Measurements from ENCODE around the gene GGN.
"Not testable (repeated sequence)": the region's sequence is repeated elsewhere in the genome, so short reads cannot be mapped to it uniquely, and the experiment has no call there.

The GGN gene

GRCh38 chr19:38362076-38362945 is 25.5 kb downstream of the GGN start:
- DNase-seq (ENCODE audit: low read depth in 2 of 2), result peak; percentile 70 to 91

- peak; percentile 49 to 73 for DNase-seq (ENCODE audit: low read depth in 2 of 2)
Observed at GRCh38 chr19:38361633-38362075, 26.2 kb downstream of the GGN start.

GRCh38 chr19:38360839-38361631 is 26.8 kb downstream of the GGN start:
- no peak for DNase-seq (ENCODE audit: low read depth in 2 of 2)

- no peak for DNase-seq (ENCODE audit: low read depth in 2 of 2)
Observed at GRCh38 chr19:38360351-38360750, 27.5 kb downstream of the GGN start.

- no peak for DNase-seq (ENCODE audit: low read depth in 2 of 2)
Observed at GRCh38 chr19:38359242-38360021, 28.4 kb downstream of the GGN start.

- DNase-seq (ENCODE audit: low read depth in 2 of 2), result no peak
Observed at GRCh38 chr19:38358071-38358470, 29.8 kb downstream of the GGN start.

- DNase-seq (ENCODE audit: low read depth in 2 of 2), result no peak
Observed at GRCh38 chr19:38355728-38356725, 31.8 kb downstream of the GGN start.

- no peak for DNase-seq (ENCODE audit: low read depth in 2 of 2)
Observed at GRCh38 chr19:38352611-38353010, 35.2 kb downstream of the GGN start.

GRCh38 chr19:38351865-38352395 is 35.9 kb downstream of the GGN start:
- no peak for DNase-seq (ENCODE audit: low read depth in 2 of 2)

GRCh38 chr19:38350883-38351282 is 37.0 kb downstream of the GGN start:
- DNase-seq (ENCODE audit: low read depth in 2 of 2), result no peak

- no peak for DNase-seq (ENCODE audit: low read depth in 2 of 2)
Observed at GRCh38 chr19:38346837-38347236, 41.0 kb downstream of the GGN start.

- DNase-seq (ENCODE audit: low read depth in 2 of 2), result no peak
Observed at GRCh38 chr19:38340927-38341326, 46.9 kb downstream of the GGN start.

- DNase-seq (ENCODE audit: low read depth in 2 of 2), result not testable (repeated sequence)
Observed at GRCh38 chr19:38339011-38339410, 48.8 kb downstream of the GGN start.

- DNase-seq (ENCODE audit: low read depth in 2 of 2), result no peak
Observed at GRCh38 chr19:38337360-38337653, 50.5 kb downstream of the GGN start.

GRCh38 chr19:38336638-38337359 is 51.0 kb downstream of the GGN start:
- DNase-seq (ENCODE audit: low read depth in 2 of 2), result peak; percentile 93 to 94

- DNase-seq (ENCODE audit: low read depth in 2 of 2), result peak; percentile 93 to 94
Observed at GRCh38 chr19:38335949-38336637, 51.7 kb downstream of the GGN start.

Data from activated CD4-positive, alpha-beta T cell treated with anti-CD3 and anti-CD28 coated beads for 24 hours (primary cell).